Tibial artery (tissue), 4 donors: ENCODE results near the gene FAM131A.

Source experiments
- DNase-seq, 2 donors: peaks; one replicate each; pipeline ENCODE4 v3.0.0-alpha.2; 2019
- H3K27ac ChIP-seq, 2 donors: fragments of 200-600 bp; sonication (generic) in 1 of 2; 1 replicate in 1 of 2; 2 replicates in 1 of 2; pipeline ENCODE4 v1.5.1; 2018 to 2019; ENCODE audit warnings: mild to moderate bottlenecking in 1 of 2
- H3K27me3 ChIP-seq, 2 donors: fragments of 200-600 bp; sonication (generic) in 1 of 2; one replicate each; pipeline versions ENCODE4 v1.5.1 to v1.6.0; 2016 to 2019
- H3K36me3 ChIP-seq, 3 donors: fragments of 200-600 bp; sonication (generic) in 2 of 3; one replicate each; pipeline ENCODE4 v1.5.1; 2016 to 2019; ENCODE audit warnings: mild to moderate bottlenecking in 2 of 3
- H3K4me1 ChIP-seq, 4 donors: fragments of 200-600 bp; sonication (generic) in 2 of 4; 1 replicate in 3 of 4; 2 replicates in 1 of 4; pipeline ENCODE4 v1.5.1; 2016 to 2019
- H3K4me3 ChIP-seq, 2 donors: fragments of 200-600 bp; sonication (generic) in 1 of 2; 1 replicate in 1 of 2; 2 replicates in 1 of 2; pipeline ENCODE4 v1.5.1; 2018 to 2019; ENCODE audit warnings: mild to moderate bottlenecking in 2 of 2
- H3K9me3 ChIP-seq, 3 donors: fragments of 200-600 bp; sonication (generic) in 1 of 3; one replicate each; pipeline ENCODE4 v1.5.1; 2016 to 2019
- CTCF ChIP-seq, 2 experiments: fragments of 200-600 bp in 1 of 2; fragments of 450-650 bp in 1 of 2; IDR thresholded peaks; one replicate each; pipeline ENCODE4 v1.5.1; 2017 to 2019; ENCODE audit warnings: antibody characterized with exemption in 2 of 2, mild to moderate bottlenecking in 1 of 2, moderate library complexity in 1 of 2
- intact Hi-C: fragments of 100-400 bp; cut with DNase I; formaldehyde crosslinking; loops from one replicate; pipeline ENCODE4 v1.15.0; 2023; ENCODE audit warnings: low total_unique reads

Gene FAM131A

GRCh38 chr3:184381261-184382224 is 44.1 kb downstream of the FAM131A start:
- peak; percentile 51 to 83 for DNase-seq
- H3K27me3 ChIP-seq, result peaks cover 0 to 3% of the 10 kb centered on the region in 2 donors
- H3K36me3 ChIP-seq, result peaks cover 0 to 9% (median 3%) of the 10 kb centered on the region in 3 donors
- no peaks in the 10 kb centered on the region for H3K9me3 ChIP-seq
- H3K4me3 ChIP-seq, result peak overlapping the region; percentile 58 to 69
- peak overlapping the region; percentile 33 to 61 for H3K27ac ChIP-seq
- H3K4me1 ChIP-seq, result peaks cover 0 to 21% (median 16%) of the 10 kb centered on the region in 4 donors
- TF ChIP-seq CTCF (IDR thresholded peaks at IDR 0.05), result no peak
- intact Hi-C loops, result no loop called here

- peaks cover 0 to 3% of the 10 kb centered on the region in 2 donors for H3K27me3 ChIP-seq
- intact Hi-C loops, result no loop called here
- no peak for TF ChIP-seq CTCF (IDR thresholded peaks at IDR 0.05)
Measured at GRCh38 chr3:184382326-184383032, 45.1 kb downstream of the FAM131A start.

GRCh38 chr3:184383033-184383740 is 45.8 kb downstream of the FAM131A start:
- Histone ChIP-seq H3K9me3 (no peaks in the 10 kb centered on the region), H3K27ac (no peak overlapping the region), H3K27me3 (peaks cover 0 to under 1% of the 10 kb centered on the region in 2 donors), H3K36me3 (peaks cover 0 to 16% (median 14%) of the 10 kb centered on the region in 3 donors), H3K4me1 (peaks cover 0 to 21% (median 16%) of the 10 kb centered on the region in 4 donors), H3K4me3 (no peak overlapping the region)
- DNase-seq, result peak in 1 of 2 donors; percentile 47
- intact Hi-C loops, result no loop called here
- no peak for TF ChIP-seq CTCF (IDR thresholded peaks at IDR 0.05)

More at GRCh38 chr3:184382326-184383032, 45.1 kb downstream of the FAM131A start:
- Histone ChIP-seq H3K36me3 (peaks cover 0 to 16% (median 9%) of the 10 kb centered on the region in 3 donors), H3K4me1 (peaks cover 0 to 21% (median 16%) of the 10 kb centered on the region in 4 donors), H3K27ac (no peak overlapping the region), H3K4me3 (no peak overlapping the region), H3K9me3 (no peaks in the 10 kb centered on the region)
- DNase-seq, result peak in 1 of 2 donors; percentile 38

- no peak for DNase-seq
Measured at GRCh38 chr3:184384342-184384741, 46.9 kb downstream of the FAM131A start.

More at GRCh38 chr3:184384342-184384741, 46.9 kb downstream of the FAM131A start:
- Histone ChIP-seq H3K4me3 (no peak overlapping the region), H3K27ac (no peak overlapping the region), H3K36me3 (peaks cover 0 to 20% (median 20%) of the 10 kb centered on the region in 3 donors), H3K27me3 (no peaks in the 10 kb centered on the region), H3K4me1 (peaks cover 0 to 20% (median 15%) of the 10 kb centered on the region in 4 donors), H3K9me3 (no peaks in the 10 kb centered on the region)
- intact Hi-C loops, result no loop called here
- no peak for TF ChIP-seq CTCF (IDR thresholded peaks at IDR 0.05)
